ENCODE results near the gene RUNX1.

RUNX1 gene

GRCh38 chr21:35035581-35035980 is 13.5 kb downstream of the RUNX1 start:
- DNase-seq = no peak

- no peak for DNase-seq
These were observed 14.0 kb downstream of the RUNX1 start for GRCh38 chr21:35035116-35035515.

GRCh38 chr21:35034203-35034926 is 14.7 kb downstream of the RUNX1 start:
- DNase-seq = no peak

- no peak for DNase-seq
These were observed 16.4 kb downstream of the RUNX1 start for GRCh38 chr21:35032474-35033263.

GRCh38 chr21:35028451-35028978 is 20.6 kb downstream of the RUNX1 start:
- no peak for DNase-seq

- peak; percentile 64 for DNase-seq
These were observed 21.3 kb downstream of the RUNX1 start for GRCh38 chr21:35027563-35028450.

GRCh38 chr21:35026617-35027562 is 22.2 kb downstream of the RUNX1 start:
- peak; percentile 99 for DNase-seq

GRCh38 chr21:35026153-35026500 is 23.0 kb downstream of the RUNX1 start:
- peak; percentile 67 for DNase-seq

- DNase-seq = no peak
These were observed 23.6 kb downstream of the RUNX1 start for GRCh38 chr21:35025206-35026152.

- no peak for DNase-seq
These were observed 24.6 kb downstream of the RUNX1 start for GRCh38 chr21:35024513-35024912.

- no peak for DNase-seq
These were observed 25.1 kb downstream of the RUNX1 start for GRCh38 chr21:35024071-35024420.

GRCh38 chr21:35023396-35024070 is 25.6 kb downstream of the RUNX1 start:
- DNase-seq = no peak

GRCh38 chr21:35021546-35021945 is 27.6 kb downstream of the RUNX1 start:
- DNase-seq = no peak

GRCh38 chr21:35020902-35021301 is 28.2 kb downstream of the RUNX1 start:
- no peak for DNase-seq

GRCh38 chr21:35020436-35020835 is 28.7 kb downstream of the RUNX1 start:
- no peak for DNase-seq

- no peak for DNase-seq
These were observed 29.5 kb downstream of the RUNX1 start for GRCh38 chr21:35019631-35020032.

GRCh38 chr21:35017256-35017655 is 31.8 kb downstream of the RUNX1 start:
- DNase-seq = no peak

- no peak for DNase-seq
These were observed 32.4 kb downstream of the RUNX1 start for GRCh38 chr21:35016517-35017188.

- no peak for DNase-seq
These were observed 33.0 kb downstream of the RUNX1 start for GRCh38 chr21:35016071-35016470.
